ENCODE results near the gene EXOC4.
"Not testable (repeated sequence)": the region's sequence is repeated elsewhere in the genome, so short reads cannot be mapped to it uniquely, and the experiment has no call there.

Gene EXOC4

GRCh38 chr7:133641436-133641835 is 388.6 kb downstream of the EXOC4 start:
- no peak for DNase-seq

DNA sequence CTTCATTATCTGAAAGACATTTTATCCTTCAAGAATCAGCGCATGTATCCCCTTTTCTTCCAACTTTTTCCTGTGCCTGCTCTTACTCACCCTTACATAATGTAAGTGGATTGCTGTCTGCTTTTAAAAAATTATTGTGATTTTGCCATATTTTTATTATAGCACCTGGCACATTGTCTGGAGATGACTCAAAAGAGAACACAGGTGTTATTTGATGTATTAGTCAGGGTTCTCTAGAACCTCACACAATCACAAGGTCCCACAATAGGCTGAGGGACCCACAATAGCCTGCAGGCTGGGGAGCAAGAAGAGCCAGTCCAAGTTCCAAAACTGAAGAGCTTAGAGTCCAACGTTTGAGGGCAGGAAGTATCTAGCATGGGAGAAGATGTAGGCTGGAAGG is 390.0 kb downstream of the EXOC4 start:
- no peak for DNase-seq

DNA sequence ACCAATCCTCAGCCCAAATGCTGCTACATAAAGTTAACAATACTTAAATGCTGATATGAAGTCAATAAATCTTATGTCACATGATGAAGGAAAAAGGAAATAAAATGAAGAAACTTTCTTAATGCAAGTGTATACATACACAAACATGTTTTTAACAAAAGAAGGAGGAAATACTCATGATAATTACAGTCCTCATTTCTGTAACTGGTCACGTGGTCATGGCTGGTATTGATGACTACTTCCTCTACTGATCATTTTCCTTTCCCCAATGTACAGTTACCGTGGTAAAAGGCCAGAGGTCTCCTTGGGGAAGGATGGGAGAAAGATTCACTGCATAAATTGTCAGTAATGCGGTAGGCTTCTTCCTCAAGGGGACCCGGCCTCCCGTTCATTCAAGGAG is 390.8 kb downstream of the EXOC4 start:
- DNase-seq: not testable (repeated sequence)

DNA sequence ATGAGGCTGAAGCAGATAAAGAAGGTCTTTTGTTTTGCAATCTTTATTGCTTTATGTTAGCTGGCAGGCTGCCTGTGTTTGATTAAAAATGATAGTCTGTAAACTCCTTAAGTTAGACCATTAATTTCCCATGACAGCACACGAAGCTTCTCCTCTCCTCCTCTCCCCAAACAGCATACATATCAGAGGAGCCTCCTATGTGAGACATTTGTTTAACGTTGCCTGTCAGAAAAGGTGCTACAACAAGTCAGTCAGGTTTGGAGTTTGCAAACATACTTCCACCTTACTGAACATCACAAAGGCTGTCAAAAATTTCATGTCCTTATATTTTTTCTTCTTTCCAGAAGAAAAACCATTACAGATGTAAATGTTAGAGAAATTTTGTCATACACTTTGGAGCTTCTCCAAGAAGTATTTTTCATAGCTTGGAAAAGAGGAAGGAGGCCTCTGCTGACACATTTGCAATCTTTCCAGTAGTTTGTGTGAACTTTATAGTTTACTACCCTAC is 393.1 kb downstream of the EXOC4 start:
- no peak for DNase-seq

- DNase-seq: no peak
Observed at GRCh38 chr7:133646472-133647315, 393.8 kb downstream of the EXOC4 start.

GRCh38 chr7:133649593-133649992 is 396.7 kb downstream of the EXOC4 start:
- DNase-seq: no peak

DNA sequence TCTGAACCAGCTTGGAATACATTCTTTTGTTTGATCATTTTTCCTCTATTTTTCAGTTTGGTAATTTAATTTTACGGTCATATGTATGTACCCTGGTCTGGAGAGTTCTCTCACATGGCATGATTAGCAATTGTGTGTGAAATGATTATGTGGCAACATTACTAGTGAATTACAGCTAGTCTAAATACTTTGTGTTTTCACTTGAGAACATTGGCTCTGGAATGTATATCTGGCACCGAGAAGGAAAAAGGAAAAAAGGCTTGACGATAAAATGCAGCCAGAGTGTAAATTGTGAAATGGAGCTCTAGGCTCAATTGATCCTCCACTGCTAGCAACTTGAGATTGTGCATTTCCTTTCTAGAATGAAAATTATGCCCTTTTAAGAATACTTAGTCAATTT is 397.2 kb downstream of the EXOC4 start:
- no peak for DNase-seq

DNA sequence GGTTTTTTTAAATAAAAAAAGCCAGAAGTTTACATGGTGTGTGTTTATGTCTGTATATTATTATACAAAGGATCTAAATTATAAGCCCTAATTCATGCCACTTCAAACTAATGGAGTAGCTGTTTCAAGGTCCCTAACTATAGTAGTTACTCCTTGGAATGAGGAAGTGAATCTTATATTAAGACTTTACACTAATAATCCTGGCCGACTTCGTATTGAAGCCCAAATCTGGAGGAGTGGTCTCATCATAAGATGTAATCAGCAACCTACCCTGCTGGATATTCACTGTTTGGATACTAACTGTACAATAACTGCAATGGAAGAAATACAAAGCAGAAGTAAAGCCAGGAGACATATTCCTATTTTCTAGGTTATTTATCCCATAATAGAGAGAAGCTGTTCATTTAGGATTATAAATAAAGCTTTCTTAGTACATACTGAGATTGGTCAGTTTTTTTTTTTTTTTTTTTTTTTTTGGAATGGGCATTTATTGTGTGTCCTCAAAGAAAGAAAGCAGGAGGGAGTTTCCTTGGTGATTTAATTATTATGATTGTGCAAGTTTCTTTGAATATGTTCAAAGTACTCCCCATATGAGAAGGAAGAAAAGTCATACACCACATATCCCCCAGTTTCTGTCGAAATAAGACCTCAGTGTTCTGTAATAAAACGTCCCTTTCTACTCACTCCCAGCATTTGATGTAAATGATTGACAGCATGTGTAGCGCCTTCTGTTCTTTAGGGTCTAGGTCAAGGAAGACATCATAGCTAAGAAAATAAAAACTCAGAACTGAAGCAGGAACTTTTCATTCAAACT is 397.8 kb downstream of the EXOC4 start:
- no peak for DNase-seq

- no peak for DNase-seq
Observed at GRCh38 chr7:133652547-133652946, 399.7 kb downstream of the EXOC4 start.

GRCh38 chr7:133654547-133654946 is 401.7 kb downstream of the EXOC4 start:
- no peak for DNase-seq

- no peak for DNase-seq
Observed at GRCh38 chr7:133662276-133662675, 409.4 kb downstream of the EXOC4 start.

GRCh38 chr7:133662830-133663229 is 410.0 kb downstream of the EXOC4 start:
- DNase-seq: no peak

DNA sequence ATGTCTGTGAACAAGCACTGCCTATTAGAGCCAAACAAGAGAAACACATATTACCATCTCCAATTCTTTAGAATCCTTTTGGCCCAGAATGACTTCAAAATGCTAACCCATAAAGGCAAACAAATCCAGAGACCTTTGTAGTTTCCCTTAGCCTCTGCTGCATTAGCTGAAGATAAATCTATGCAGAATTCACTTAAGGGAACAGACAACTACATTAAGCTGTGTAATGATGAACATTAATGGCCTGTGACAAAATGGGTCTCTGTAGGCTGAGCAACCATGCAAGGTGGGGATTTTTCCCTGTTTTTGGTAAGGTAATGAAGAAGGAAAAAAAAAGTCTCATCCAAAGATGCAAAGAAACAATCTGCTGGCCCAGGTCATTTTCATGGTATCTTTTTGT is 411.6 kb downstream of the EXOC4 start:
- no peak for DNase-seq

DNA sequence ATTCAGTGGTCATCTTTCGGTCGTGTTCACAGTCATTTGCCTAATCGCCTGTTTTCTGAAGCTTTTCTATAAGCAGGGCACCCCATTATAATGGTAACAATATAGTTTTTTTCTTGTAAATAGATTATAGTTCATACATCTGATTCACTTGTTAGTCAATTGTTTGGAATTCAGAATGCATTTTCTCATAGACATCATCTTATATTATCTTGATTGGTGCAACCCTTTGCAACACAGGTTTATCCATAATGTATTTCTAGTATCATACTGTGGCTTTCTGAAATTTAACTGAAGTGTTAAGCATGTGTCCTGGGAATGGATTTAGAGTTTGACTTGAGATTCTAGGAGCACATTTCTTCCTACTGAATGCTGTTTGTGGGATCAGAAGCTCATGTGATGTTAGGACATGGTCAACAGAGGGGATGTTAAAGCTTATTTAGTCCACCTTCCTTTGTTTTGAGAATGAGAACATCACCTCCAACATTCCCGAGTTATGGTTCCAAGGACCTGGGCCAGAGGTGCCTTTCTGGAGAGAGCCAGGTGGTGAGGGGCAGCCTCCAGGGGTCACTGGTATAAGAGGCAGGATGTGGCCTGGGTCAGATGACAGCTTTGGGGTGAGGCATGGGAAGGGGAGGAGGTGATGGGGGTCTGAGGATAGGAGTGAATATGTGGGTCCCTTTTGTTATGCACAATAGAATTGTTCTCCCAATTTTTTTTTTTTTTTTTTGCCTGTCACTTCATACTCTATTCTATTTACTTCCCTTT is 415.6 kb downstream of the EXOC4 start:
- DNase-seq: no peak

- DNase-seq: no peak
Observed at GRCh38 chr7:133669061-133669455, 416.2 kb downstream of the EXOC4 start.

DNA sequence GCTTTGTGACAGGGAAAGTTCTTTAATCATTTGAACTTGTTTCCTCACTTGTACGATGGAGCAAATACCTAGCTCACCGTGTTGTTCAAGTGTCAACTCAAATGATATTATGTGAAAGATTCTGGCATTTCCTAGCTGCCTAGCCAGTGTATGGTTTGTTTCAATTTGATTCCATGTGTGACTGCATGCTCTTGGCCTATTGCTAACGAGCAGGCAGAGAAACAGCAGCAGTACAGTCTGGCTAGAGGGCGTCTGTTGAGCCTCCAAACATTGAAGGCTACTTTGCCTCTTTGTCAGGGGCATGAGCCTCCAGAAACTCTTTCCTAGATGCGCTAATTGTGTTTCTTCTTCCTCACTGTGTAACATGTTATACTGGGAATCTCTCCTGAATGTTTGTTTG is 417.4 kb downstream of the EXOC4 start:
- DNase-seq: no peak

- DNase-seq: no peak
Observed at GRCh38 chr7:133672866-133673265, 420.0 kb downstream of the EXOC4 start.

DNA sequence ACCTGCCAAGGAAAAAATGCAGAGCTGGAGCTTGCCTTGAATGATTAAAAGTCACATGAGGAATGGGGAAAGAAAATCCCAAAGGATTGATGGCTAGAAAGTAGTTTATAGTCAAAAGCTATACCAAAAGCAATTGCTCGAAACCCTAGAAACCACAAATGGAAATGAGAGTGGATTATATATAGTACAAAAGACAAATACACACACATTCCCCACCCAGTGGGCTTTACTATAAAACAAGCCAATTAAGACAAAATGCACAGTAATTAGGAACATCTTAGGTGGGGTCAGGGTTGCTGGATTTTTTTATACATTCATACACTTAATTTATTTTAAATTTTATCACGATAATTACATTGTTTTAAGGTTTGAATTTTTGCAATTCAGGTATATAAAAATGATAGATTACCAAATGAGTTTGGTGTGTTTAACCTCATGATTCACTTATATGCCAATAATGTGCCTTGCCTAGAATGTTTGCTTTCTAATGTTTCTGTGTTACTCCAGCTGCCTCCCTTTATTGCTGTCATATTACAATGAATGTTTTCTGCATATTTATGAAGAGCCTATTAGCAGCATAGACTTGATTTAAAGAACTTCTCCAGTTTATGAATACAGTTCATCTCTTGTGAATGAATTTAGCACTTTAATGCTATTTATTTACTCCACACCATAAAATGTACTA is 421.3 kb downstream of the EXOC4 start:
- peak; percentile 30 to 36 for DNase-seq

DNA sequence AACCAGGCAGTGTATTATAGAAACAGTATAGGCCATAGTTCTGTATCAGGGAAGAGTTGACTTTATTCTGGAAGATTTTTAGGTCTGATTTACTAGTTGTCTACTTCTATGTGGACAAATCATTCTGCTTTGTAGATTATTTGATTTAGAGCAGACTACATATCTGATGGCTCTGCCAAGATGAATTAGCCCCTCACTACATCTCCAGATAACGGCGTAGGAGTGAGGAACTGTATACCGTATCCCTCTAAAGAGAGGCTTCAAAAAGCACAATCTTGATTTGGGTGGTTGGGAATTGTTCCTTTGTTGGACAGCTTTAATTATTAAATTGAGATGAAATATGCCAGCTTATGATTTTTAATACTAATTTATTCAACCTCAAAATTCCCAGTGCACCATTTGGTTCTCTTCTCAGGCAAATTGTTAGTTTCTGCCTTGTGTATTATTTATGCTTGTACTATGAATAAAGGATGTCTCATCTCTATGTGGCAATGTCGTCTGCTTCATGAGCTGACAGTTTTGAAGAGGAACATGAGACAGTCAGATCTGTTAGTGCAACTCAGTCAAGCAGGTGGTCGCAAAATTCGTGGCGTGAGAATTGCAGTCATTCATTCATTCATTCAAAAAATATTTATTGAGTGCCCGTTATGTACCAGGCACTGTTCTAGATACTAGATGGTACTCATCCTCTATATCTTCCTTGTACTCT is 422.8 kb downstream of the EXOC4 start:
- DNase-seq: no peak

DNA sequence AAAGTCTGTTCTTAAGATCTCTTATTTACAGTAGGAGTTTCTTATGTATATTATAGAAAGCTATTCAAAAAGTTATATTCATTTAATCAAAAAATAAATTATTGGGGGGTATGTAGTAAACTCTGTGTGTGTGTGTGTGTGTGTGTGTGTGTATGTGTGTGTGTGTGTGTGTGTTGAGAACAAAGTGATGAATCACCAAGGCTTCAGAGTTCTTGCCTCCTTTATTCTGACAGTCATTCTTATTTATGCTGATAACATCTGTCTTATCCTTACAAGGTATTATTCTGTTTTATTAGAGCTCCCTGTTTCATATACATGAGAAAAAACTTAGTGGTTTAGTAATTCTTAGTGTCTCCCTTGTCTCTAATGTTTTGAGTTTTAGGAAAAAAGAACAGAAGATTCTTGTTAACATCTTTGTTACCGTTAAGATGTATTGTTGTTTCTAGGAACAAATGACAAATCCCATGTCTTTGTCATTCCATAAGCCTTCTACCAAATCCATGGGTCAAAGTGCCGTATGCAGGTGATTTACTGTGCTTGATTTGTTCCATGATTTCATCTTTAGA is 424.0 kb downstream of the EXOC4 start:
- DNase-seq: no peak

- DNase-seq: no peak
Observed at GRCh38 chr7:133678137-133678814, 425.4 kb downstream of the EXOC4 start.

Measured in SHP77 (cell line).